ENCODE results near the gene SPESP1.
A peak's percentile ranks its signal among the peaks of the same experiment; 100 is the strongest.

Gene SPESP1

DNA sequence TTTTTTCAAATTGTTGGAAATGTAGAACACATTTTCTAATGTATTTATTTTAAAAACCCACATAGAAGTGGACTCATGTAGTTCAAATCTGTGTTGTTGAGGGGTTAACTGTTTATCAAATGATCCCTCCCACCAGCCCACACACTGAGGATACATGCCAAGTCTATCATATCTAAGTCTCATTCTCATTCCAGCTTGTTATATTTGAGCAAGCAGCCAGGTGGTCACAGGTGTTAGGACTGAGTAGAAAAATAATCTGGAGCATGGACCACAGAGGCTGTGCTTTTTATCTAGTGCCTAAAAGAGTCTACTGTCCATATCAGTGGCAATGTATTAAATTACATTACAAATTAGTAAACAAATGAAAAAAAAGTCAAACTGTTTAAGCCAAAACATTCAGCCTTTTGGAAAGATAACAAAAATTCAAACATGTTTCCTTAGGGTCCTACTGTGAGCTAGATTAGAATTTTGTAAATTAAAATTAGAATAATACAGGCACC lies 20.7 kb upstream of the SPESP1 start:
- DNase-seq (ENCODE audit: low read depth), result no peak
- H3K4me3 ChIP-seq (ENCODE audit: low read depth, low read length), result no peak overlapping the region
- TF ChIP-seq, protein P1, sequence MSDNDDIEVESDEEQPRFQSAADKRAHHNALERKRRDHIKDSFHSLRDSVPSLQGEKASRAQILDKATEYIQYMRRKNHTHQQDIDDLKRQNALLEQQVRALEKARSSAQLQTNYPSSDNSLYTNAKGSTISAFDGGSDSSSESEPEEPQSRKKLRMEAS (IDR thresholded peaks at IDR 0.05; ENCODE audit: low read depth, low read length), result no peak
- TF ChIP-seq, protein P2, sequence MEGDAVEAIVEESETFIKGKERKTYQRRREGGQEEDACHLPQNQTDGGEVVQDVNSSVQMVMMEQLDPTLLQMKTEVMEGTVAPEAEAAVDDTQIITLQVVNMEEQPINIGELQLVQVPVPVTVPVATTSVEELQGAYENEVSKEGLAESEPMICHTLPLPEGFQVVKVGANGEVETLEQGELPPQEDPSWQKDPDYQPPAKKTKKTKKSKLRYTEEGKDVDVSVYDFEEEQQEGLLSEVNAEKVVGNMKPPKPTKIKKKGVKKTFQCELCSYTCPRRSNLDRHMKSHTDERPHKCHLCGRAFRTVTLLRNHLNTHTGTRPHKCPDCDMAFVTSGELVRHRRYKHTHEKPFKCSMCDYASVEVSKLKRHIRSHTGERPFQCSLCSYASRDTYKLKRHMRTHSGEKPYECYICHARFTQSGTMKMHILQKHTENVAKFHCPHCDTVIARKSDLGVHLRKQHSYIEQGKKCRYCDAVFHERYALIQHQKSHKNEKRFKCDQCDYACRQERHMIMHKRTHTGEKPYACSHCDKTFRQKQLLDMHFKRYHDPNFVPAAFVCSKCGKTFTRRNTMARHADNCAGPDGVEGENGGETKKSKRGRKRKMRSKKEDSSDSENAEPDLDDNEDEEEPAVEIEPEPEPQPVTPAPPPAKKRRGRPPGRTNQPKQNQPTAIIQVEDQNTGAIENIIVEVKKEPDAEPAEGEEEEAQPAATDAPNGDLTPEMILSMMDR (IDR thresholded peaks at IDR 0.05; ENCODE audit: low read depth, low read length), result no peak
- TF ChIP-seq POLR2A (IDR thresholded peaks at IDR 0.05; ENCODE audit: extremely low read depth, insufficient read length) (no peak), MYC (IDR thresholded peaks at IDR 0.05; ENCODE audit: low read depth, low read length) (no peak)

DNA sequence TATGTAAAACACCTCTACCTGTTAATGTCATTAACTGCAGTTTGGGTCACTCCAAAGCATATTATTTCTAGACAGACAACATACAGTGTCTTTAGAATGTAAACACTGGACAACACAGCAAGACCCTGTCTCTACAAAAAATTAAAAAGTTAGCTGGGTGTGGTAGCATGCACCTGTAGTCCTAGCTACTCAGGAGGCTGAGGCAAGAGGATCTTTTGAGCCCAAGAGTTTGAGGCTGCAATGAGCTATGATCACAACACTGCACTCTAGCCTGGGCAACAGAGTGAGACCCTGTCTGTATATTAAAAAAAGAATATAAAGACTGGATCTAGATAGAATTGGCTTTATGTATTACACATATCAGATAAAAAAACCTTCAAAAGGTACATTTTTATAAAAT lies 20.0 kb upstream of the SPESP1 start:
- no peak for TF ChIP-seq POLR2A (IDR thresholded peaks at IDR 0.05; ENCODE audit: extremely low read depth, insufficient read length)
- TF ChIP-seq, protein P2 (IDR thresholded peaks at IDR 0.05; ENCODE audit: low read depth, low read length), result no peak
- TF ChIP-seq, protein P1 (IDR thresholded peaks at IDR 0.05; ENCODE audit: low read depth, low read length), result no peak
- DNase-seq (ENCODE audit: low read depth), result no peak
- no peak overlapping the region for H3K4me3 ChIP-seq (ENCODE audit: low read depth, low read length)

DNA sequence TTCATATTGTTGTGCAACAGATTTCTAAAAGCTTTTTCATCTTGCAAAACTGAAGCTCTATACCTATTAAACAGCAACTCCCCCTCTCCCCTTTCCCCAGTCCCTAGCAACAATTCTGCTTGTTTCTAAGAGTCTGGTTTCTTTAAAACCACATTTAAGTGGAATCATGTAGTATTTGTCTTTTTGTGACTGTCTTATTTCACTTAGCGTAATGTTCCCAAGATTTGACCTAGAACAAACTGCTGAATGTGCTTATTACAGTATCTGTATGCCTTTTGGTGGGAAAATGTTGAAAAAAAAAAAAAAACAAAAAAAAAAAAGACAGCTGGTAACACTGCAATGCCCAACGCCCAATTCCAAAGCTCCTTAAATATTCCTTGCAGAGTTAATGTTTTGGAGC lies 19.5 kb upstream of the SPESP1 start:
- TF ChIP-seq, protein P2 (IDR thresholded peaks at IDR 0.05; ENCODE audit: low read depth, low read length), result no peak
- TF ChIP-seq POLR2A (IDR thresholded peaks at IDR 0.05; ENCODE audit: extremely low read depth, insufficient read length), result no peak
- peak; percentile 36 for DNase-seq (ENCODE audit: low read depth)
- H3K4me3 ChIP-seq (ENCODE audit: low read depth, low read length), result no peak overlapping the region

DNA sequence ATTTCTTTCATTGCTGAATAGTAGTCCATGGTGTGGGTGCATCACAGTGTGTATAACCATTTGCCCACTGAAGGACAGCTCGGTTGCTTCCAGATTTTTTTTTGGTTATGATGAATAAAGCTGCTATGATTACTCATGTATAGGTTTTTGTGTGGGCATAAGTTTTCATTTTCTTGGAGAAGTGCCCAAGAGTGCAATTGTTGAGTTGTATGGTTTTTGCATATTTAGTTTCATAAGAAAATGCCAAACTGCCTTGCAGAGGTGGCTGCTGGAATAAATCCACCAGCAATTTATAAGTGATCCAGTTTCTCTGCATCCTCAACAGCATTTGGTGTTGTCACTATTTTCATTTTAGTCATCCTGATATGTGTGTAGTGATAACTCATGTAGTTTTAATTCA lies 8.4 kb upstream of the SPESP1 start:
- no peak for TF ChIP-seq POLR2A (IDR thresholded peaks at IDR 0.05; ENCODE audit: extremely low read depth, insufficient read length)
- no peak for TF ChIP-seq MYC (IDR thresholded peaks at IDR 0.05; ENCODE audit: low read depth, low read length)
- TF ChIP-seq, protein P1 (IDR thresholded peaks at IDR 0.05; ENCODE audit: low read depth, low read length), result no peak
- TF ChIP-seq, protein P2 (IDR thresholded peaks at IDR 0.05; ENCODE audit: low read depth, low read length), result no peak
- no peak overlapping the region for H3K4me3 ChIP-seq (ENCODE audit: low read depth, low read length)
- DNase-seq (ENCODE audit: low read depth), result no peak

DNA sequence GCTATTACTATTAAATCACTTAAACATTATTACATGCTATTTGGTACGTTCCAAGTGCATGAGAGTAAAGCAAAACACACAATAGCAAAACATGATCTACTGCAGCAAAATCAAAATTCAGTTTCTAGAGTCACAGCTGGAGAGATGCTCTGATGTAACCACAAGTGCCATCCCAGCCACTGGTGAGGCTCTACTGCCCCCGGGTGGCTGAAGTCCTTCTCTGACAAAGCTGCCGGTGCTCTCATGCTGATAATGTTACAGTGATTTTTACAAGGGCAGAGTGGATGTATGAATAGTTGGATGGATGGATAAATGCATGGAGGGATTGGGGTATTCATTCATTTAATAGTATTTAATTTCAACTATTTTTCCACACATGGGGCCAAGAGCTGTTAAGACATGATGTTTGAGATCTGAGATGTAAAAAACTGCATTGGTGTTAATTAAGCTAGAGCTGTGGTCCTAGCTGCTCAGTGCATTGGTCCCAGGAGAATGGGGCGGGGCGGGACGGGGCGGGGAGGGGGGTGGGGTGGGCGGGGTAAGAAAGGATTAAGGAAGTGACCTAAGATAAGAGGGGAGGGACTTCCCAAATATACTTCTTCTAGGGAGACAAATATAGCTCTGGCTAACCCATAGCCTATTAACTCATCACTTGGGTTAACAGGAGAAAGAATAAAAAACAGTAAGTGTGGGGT lies 5.3 kb upstream of the SPESP1 start:
- TF ChIP-seq POLR2A (IDR thresholded peaks at IDR 0.05; ENCODE audit: extremely low read depth, insufficient read length), result no peak
- TF ChIP-seq, protein P1 (IDR thresholded peaks at IDR 0.05; ENCODE audit: low read depth, low read length), result 0 out of 2 replicates have a peak, but pooled peaks have one; percentile 10
- TF ChIP-seq, protein P2 (IDR thresholded peaks at IDR 0.05; ENCODE audit: low read depth, low read length), result peak; percentile 87
- peak; percentile 74 for DNase-seq (ENCODE audit: low read depth)
- no peak overlapping the region for H3K4me3 ChIP-seq (ENCODE audit: low read depth, low read length)

Data from NB4 (cell line).